Astrocyte (in vitro differentiated cells and primary cell): ENCODE results near the gene SDHC. TPM values are rescaled to one million over a fixed set of nuclear protein-coding genes. Genes with fewer than 3 reads are reported as not detected.

Experiments used
- DNase-seq: peaks from one replicate; pipeline ENCODE4 v3.0.0-alpha.2; 2010; ENCODE audit warnings: low read depth
- FAIRE-seq: peaks from 2 replicates; lab custom pipeline; 2011; peaks lifted over from hg19 to GRCh38; lab: Jason Lieb, UNC
- H2AFZ ChIP-seq: 2 replicates; pipeline ENCODE4 v1.6.0; 2012; ENCODE audit warnings: low read depth, low read length, inconsistent platforms
- H3K27ac ChIP-seq: 2 replicates; pipeline ENCODE4 v1.5.1; 2011; ENCODE audit warnings: low read depth, low read length, inconsistent platforms
- H3K27me3 ChIP-seq: 2 replicates; pipeline ENCODE4 v1.6.0; 2011; ENCODE audit warnings: low read length, inconsistent platforms; ENCODE audit not compliant: insufficient read depth
- H3K36me3 ChIP-seq: 2 replicates; pipeline ENCODE4 v1.5.1; 2011; ENCODE audit warnings: low read length, inconsistent platforms; ENCODE audit not compliant: insufficient read depth
- H3K4me1 ChIP-seq: 2 replicates; pipeline ENCODE4 v1.5.1; 2011; ENCODE audit warnings: low read length, inconsistent platforms; ENCODE audit not compliant: insufficient read depth
- H3K4me2 ChIP-seq: 2 replicates; pipeline ENCODE4 v1.6.0; 2012; ENCODE audit warnings: low read length, inconsistent platforms
- H3K4me3 ChIP-seq: 2 replicates; pipeline ENCODE4 v1.5.1; 2011; ENCODE audit warnings: low read depth, mild to moderate bottlenecking, low read length, inconsistent platforms; ENCODE audit not compliant: insufficient read depth
- H3K79me2 ChIP-seq: 2 replicates; pipeline ENCODE4 v1.6.0; 2012; ENCODE audit warnings: mild to moderate bottlenecking, low read length, inconsistent platforms; ENCODE audit not compliant: insufficient read depth
- H3K9ac ChIP-seq: 2 replicates; pipeline ENCODE4 v1.6.0; 2012; ENCODE audit warnings: mild to moderate bottlenecking, low read length, inconsistent platforms
- H3K9me3 ChIP-seq: 2 replicates; pipeline ENCODE4 v1.5.1; 2012; ENCODE audit warnings: low read depth, mild to moderate bottlenecking, low read length, inconsistent platforms; ENCODE audit not compliant: insufficient read depth
- H4K20me1 ChIP-seq: 2 replicates; pipeline ENCODE4 v1.6.0; 2012; ENCODE audit warnings: low read length, inconsistent platforms; ENCODE audit not compliant: insufficient read depth
- H3K27ac Mint-ChIP-seq: one replicate; pipeline ENCODE4 v1.8.0; 2021; ENCODE audit warnings: mild to moderate bottlenecking, mixed read lengths; ENCODE audit not compliant: unreplicated experiment
- H3K27me3 Mint-ChIP-seq: one replicate; pipeline ENCODE4 v1.8.0; 2021; ENCODE audit warnings: low read depth, mixed read lengths; ENCODE audit not compliant: unreplicated experiment
- H3K36me3 Mint-ChIP-seq: one replicate; pipeline ENCODE4 v1.8.0; 2021; ENCODE audit warnings: low read depth, mixed read lengths; ENCODE audit not compliant: unreplicated experiment
- H3K4me1 Mint-ChIP-seq: one replicate; pipeline ENCODE4 v1.8.0; 2021; ENCODE audit warnings: low read depth, mixed read lengths; ENCODE audit not compliant: unreplicated experiment
- H3K4me3 Mint-ChIP-seq: one replicate; pipeline ENCODE4 v1.8.0; 2021; ENCODE audit warnings: mild to moderate bottlenecking, moderate library complexity, mixed read lengths; ENCODE audit not compliant: unreplicated experiment
- H3K9me3 Mint-ChIP-seq: one replicate; pipeline ENCODE4 v1.8.0; 2021; ENCODE audit warnings: mild to moderate bottlenecking, mixed read lengths; ENCODE audit not compliant: unreplicated experiment
- CTCF ChIP-seq: IDR thresholded peaks from 2 replicates; pipeline ENCODE4 v1.5.1; 2011; ENCODE audit warnings: low read depth, mild to moderate bottlenecking, inconsistent platforms, low read length, moderate library complexity; ENCODE audit not compliant: insufficient read depth
- EZH2 ChIP-seq: IDR thresholded peaks from 2 replicates; pipeline ENCODE4 v1.6.1; 2012; ENCODE audit warnings: mild to moderate bottlenecking, low read length, inconsistent platforms; ENCODE audit not compliant: insufficient read depth
- total RNA-seq: library from RNA; stranded (reverse); gene quantifications from 2 replicates; pipeline ENCODE4 v1.2.1, GENCODE V29; 2021

SDHC gene
- total RNA-seq, 1 donor from 2014 or later = 181 TPM

GRCh38 chr1:161364332-161364731, 50.2 kb downstream of the SDHC start:
- H4K20me1 ChIP-seq = no peaks in the 10 kb centered on the region
- no peak overlapping the region for H3K9ac ChIP-seq
- H3K4me1 ChIP-seq = no peaks in the 10 kb centered on the region
- H3K27me3 Mint-ChIP-seq = no peaks in the 10 kb centered on the region
- TF ChIP-seq EZH2 (no peak), CTCF (no peak)
- H3K4me1 Mint-ChIP-seq = no peaks in the 10 kb centered on the region
- no peaks in the 10 kb centered on the region for H3K79me2 ChIP-seq
- FAIRE-seq (no peak), DNase-seq (no peak)
- H3K36me3 Mint-ChIP-seq = peaks cover 18% of the 10 kb centered on the region
- H3K4me2 ChIP-seq = no peak overlapping the region
- H3K27ac Mint-ChIP-seq = no peak overlapping the region
- H3K4me3 Mint-ChIP-seq = no peak overlapping the region
- peaks cover 8% of the 10 kb centered on the region for H3K36me3 ChIP-seq
- H3K9me3 ChIP-seq = no peaks in the 10 kb centered on the region
- H3K27me3 ChIP-seq = no peaks in the 10 kb centered on the region
- no peak overlapping the region for H3K4me3 ChIP-seq
- H2AFZ ChIP-seq = no peak overlapping the region
- H3K9me3 Mint-ChIP-seq = no peaks in the 10 kb centered on the region
- H3K27ac ChIP-seq = no peak overlapping the region

DNA sequence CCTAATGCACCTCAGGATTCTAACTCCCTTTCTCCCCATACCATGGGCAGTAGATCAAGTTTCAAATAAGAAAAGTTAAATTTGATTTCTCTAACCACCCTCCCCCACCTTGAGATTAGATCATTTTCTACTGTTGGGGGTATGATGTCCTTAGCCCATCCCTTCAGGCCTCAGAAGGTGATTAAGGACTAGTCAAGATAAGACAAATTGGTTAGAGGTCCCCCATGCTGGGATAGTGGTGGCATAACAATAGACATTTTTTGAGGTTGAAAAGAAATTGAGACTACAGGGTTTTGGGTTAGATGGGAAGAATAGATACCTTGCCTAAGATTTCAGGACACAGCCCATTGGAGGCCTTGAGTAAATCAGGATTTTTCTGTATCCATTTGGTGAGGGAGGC, 51.0 kb downstream of the SDHC start:
- no peaks in the 10 kb centered on the region for H3K4me1 ChIP-seq
- FAIRE-seq = no peak
- peaks cover 8% of the 10 kb centered on the region for H3K36me3 ChIP-seq
- H3K27ac Mint-ChIP-seq = no peak overlapping the region
- no peaks in the 10 kb centered on the region for H3K27me3 Mint-ChIP-seq
- H3K36me3 Mint-ChIP-seq = peaks cover 18% of the 10 kb centered on the region
- H2AFZ ChIP-seq = no peak overlapping the region
- H4K20me1 ChIP-seq = no peaks in the 10 kb centered on the region
- H3K4me3 ChIP-seq = no peak overlapping the region
- TF ChIP-seq CTCF (no peak), EZH2 (no peak)
- H3K27me3 ChIP-seq = no peaks in the 10 kb centered on the region
- H3K79me2 ChIP-seq = no peaks in the 10 kb centered on the region
- no peaks in the 10 kb centered on the region for H3K9me3 Mint-ChIP-seq
- no peak overlapping the region for H3K27ac ChIP-seq
- DNase-seq = no peak
- no peak overlapping the region for H3K9ac ChIP-seq
- H3K4me3 Mint-ChIP-seq = no peak overlapping the region
- no peaks in the 10 kb centered on the region for H3K9me3 ChIP-seq
- H3K4me1 Mint-ChIP-seq = no peaks in the 10 kb centered on the region
- no peak overlapping the region for H3K4me2 ChIP-seq

DNA sequence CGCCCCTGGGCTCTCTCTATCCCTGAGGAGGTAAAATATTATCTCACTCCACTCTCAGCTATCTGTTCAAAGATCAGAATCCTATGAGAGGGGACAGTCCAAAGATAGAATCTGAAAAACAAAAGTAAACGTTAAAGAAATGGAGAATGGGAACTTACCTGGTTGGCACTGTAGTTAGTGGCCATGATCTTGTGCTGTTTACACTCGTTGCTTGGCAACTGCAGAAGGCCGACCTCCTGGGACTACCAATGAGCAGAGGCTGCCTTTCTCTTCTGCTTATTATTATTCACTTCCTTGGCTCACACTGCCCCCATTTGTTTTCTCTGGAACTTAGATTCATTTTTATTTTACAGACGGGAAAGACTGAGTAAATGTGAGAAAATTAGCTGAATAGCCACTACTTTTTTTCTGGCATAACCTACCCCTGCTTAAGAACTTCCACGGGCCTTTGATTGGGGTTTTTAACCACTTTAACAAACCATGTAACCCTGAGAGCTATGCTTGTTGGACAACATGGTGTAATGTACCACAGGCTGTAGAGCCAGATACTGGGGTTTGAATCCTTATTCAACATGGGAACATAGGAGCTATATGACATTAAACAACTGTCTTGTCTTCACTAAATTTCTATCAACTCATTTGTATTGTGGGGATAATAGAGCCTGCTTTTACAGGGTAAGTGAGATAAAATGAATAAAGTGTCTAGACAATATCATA, 53.7 kb downstream of the SDHC start, which contains the start of gene CFAP126:
Gene CFAP126, minus strand, starts transcription at position 193 of the 717 bp plus-strand sequence. Its CDS starts 8 bp downstream, at position 185.
- peak within 1 kb of the TSS; percentile 37 for H3K27ac ChIP-seq
- FAIRE-seq (no peak), DNase-seq (peak; percentile 77)
- no peak within 1 kb of the TSS for H3K4me3 ChIP-seq
- no peaks in the 10 kb centered on the region for H4K20me1 ChIP-seq
- Mint-ChIP-seq H3K36me3 (peaks cover 15% of the 10 kb centered on the region), H3K27me3 (no peaks in the 10 kb centered on the region), H3K9me3 (no peaks in the 10 kb centered on the region), H3K4me1 (no peaks in the 10 kb centered on the region), H3K27ac (peak within 1 kb of the TSS; percentile 37), H3K4me3 (no peak within 1 kb of the TSS)
- no peak within 1 kb of the TSS for H3K4me2 ChIP-seq
- no peaks in the 10 kb centered on the region for H3K79me2 ChIP-seq
- TF ChIP-seq EZH2 (no peak), CTCF (no peak)
- no peak within 1 kb of the TSS for H3K9ac ChIP-seq
- no peaks in the 10 kb centered on the region for H3K4me1 ChIP-seq
- H3K9me3 ChIP-seq = no peaks in the 10 kb centered on the region
- H3K27me3 ChIP-seq = no peaks in the 10 kb centered on the region
- peaks cover 8% of the 10 kb centered on the region for H3K36me3 ChIP-seq
- no peak within 1 kb of the TSS for H2AFZ ChIP-seq
